Activated CD4-positive, alpha-beta memory T cell treated with anti-CD3 and anti-CD28 coated beads for 36 hours (primary cell): ENCODE results near the gene ACVR1B. TPM values are rescaled to one million over a fixed set of nuclear protein-coding genes. Genes with fewer than 3 reads are reported as not detected.

Experiments used
- CTCF ChIA-PET: fragments of 350-600 bp; sonication (Branson Sonifier 250); formaldehyde crosslinking; loops from one replicate; lab custom pipeline; 2021; ENCODE audit warnings: antibody characterized with exemption, inconsistent platforms; lab: Charles Lee
- POLR2A ChIA-PET: fragments of 350-600 bp; sonication (Branson Sonifier 250); formaldehyde crosslinking; loops from one replicate; lab custom pipeline; 2021; ENCODE audit warnings: antibody characterized with exemption; lab: Charles Lee
- DNase-seq: peaks from one replicate; pipeline ENCODE4 v3.0.0-alpha.2; 2020
- H3K27ac Mint-ChIP-seq: one replicate; pipeline ENCODE4 v1.8.0; 2021; ENCODE audit warnings: mixed read lengths
- H3K27me3 Mint-ChIP-seq: one replicate; pipeline ENCODE4 v1.8.0; 2021; ENCODE audit warnings: mixed read lengths
- H3K36me3 Mint-ChIP-seq: one replicate; pipeline ENCODE4 v1.8.0; 2021; ENCODE audit warnings: mixed read lengths
- H3K4me1 Mint-ChIP-seq: one replicate; pipeline ENCODE4 v1.8.0; 2021; ENCODE audit warnings: low read depth, mixed read lengths
- H3K4me3 Mint-ChIP-seq: one replicate; pipeline ENCODE4 v1.8.0; 2021; ENCODE audit warnings: mild to moderate bottlenecking, mixed read lengths
- H3K9me3 Mint-ChIP-seq: one replicate; pipeline ENCODE4 v1.8.0; 2021; ENCODE audit warnings: mixed read lengths
- intact Hi-C: fragments of 100-400 bp; cut with micrococcal nuclease; formaldehyde crosslinking; loops from one replicate; pipeline ENCODE4 v1.15.1; 2023
- total RNA-seq, 2 experiments: library from RNA; stranded (reverse); gene quantifications; one replicate each; pipeline ENCODE4 v1.2.3, GENCODE V29; 2021

Gene ACVR1B
- 1 to 10 TPM; 8.0 to 8.3 TPM for total RNA-seq

GRCh38 chr12:51951199-51951842 lies at the start of gene ACVR1B:
TSS of gene ACVR1B (plus strand) at chr12:51951699. CDS start at chr12:51951744, 45 bp downstream.
- H3K27me3 Mint-ChIP-seq, result peaks cover 6% of the 10 kb centered on the region
- POLR2A ChIA-PET, result interaction anchor here (0.7 kb wide), 1 partner anchor 52 kb away, joined by 3 read pairs; no protein-coding TSS in a partner anchor
- CTCF ChIA-PET, result interaction anchor here (1.0 to 4.4 kb wide), 7 partner anchors 11 to 131 kb away, joined by 3 to 20 read pairs (median 7); no protein-coding TSS in a partner anchor
- H3K36me3 Mint-ChIP-seq, result no peaks in the 10 kb centered on the region
- DNase-seq, result peak; percentile 93
- H3K4me1 Mint-ChIP-seq, result peaks cover 40% of the 10 kb centered on the region
- H3K27ac Mint-ChIP-seq, result peak within 1 kb of the TSS; percentile 47
- no peaks in the 10 kb centered on the region for H3K9me3 Mint-ChIP-seq
- H3K4me3 Mint-ChIP-seq, result peak within 1 kb of the TSS; percentile 81
- intact Hi-C loops, result loop anchor here (1.0 kb wide), 2 partner anchors 20 to 72 kb away; no protein-coding TSS in a partner anchor

- H3K27ac Mint-ChIP-seq, result no peak overlapping the region
- CTCF ChIA-PET, result no interaction called here
- H3K36me3 Mint-ChIP-seq, result no peaks in the 10 kb centered on the region
- POLR2A ChIA-PET, result no interaction called here
- no peak for DNase-seq
- intact Hi-C loops, result no loop called here
- H3K4me1 Mint-ChIP-seq, result no peaks in the 10 kb centered on the region
- H3K4me3 Mint-ChIP-seq, result no peak overlapping the region
- H3K9me3 Mint-ChIP-seq, result no peaks in the 10 kb centered on the region
- H3K27me3 Mint-ChIP-seq, result peaks cover 7% of the 10 kb centered on the region
These were observed 49.6 kb upstream of the ACVR1B start for GRCh38 chr12:51901881-51902280.

GRCh38 chr12:51904951-51905470 lies 46.5 kb upstream of the ACVR1B start:
- H3K9me3 Mint-ChIP-seq, result no peaks in the 10 kb centered on the region
- no peak for DNase-seq
- H3K4me1 Mint-ChIP-seq, result no peaks in the 10 kb centered on the region
- no peak overlapping the region for H3K4me3 Mint-ChIP-seq
- H3K36me3 Mint-ChIP-seq, result no peaks in the 10 kb centered on the region
- H3K27me3 Mint-ChIP-seq, result peaks cover 21% of the 10 kb centered on the region
- H3K27ac Mint-ChIP-seq, result no peak overlapping the region
- POLR2A ChIA-PET, result no interaction called here
- CTCF ChIA-PET, result interaction anchor here (2.2 kb wide), 1 partner anchor 18 kb away, joined by 5 read pairs; no protein-coding TSS in a partner anchor
- intact Hi-C loops, result no loop called here

DNA sequence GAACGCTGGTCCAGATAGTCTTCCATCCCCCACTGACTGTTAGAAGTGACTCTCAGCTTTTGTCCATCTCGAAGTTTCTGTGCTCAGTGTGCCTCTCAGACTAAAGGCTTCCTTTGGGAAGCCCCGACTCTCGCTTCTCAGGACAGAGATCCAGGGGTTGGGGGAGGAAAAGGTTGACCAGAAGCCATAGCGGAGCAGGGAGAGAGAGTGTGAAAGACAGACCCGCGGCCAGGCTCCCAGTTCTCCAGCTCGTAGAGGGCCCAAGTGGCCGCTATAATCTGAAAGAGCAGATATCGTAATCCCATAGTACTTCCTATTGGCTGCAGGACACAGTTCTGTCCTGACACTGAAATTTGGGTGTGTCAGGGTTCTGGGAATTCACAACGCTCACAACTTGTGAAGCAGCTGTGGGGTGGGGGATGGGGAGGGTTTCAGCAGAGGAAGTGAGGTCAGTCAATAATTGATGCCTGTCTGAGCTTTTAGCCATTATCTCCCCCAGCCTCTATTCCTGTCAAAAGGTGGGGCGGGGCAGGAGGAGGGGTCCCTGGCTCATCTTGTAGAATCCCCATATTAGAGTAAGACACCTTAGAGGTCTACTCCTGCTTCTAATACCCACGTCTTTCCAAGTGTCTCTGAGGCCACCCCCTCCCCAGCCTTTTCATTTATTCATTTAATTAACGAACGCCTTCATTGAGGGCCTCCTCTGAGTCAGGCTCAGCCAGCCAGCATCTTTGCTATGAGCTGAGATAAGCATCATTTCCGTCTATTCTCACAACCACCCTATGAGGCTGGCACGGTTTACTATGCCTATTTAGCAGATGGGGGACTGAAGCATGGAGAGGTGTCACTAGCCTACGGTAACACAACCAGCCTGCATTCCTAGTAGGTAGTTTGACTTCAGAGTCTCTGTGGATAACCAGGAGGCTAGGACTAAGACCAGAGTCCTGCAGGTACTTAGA lies 45.7 kb upstream of the ACVR1B start:
- intact Hi-C loops, result no loop called here
- ChIA-PET POLR2A (no interaction called here), CTCF (interaction anchor here (2.2 kb wide), 1 partner anchor 18 kb away, joined by 5 read pairs; no protein-coding TSS in a partner anchor)
- H3K9me3 Mint-ChIP-seq, result no peaks in the 10 kb centered on the region
- H3K27me3 Mint-ChIP-seq, result peaks cover 21% of the 10 kb centered on the region
- H3K27ac Mint-ChIP-seq, result no peak overlapping the region
- no peak for DNase-seq
- no peak overlapping the region for H3K4me3 Mint-ChIP-seq
- H3K36me3 Mint-ChIP-seq, result no peaks in the 10 kb centered on the region
- no peaks in the 10 kb centered on the region for H3K4me1 Mint-ChIP-seq

DNA sequence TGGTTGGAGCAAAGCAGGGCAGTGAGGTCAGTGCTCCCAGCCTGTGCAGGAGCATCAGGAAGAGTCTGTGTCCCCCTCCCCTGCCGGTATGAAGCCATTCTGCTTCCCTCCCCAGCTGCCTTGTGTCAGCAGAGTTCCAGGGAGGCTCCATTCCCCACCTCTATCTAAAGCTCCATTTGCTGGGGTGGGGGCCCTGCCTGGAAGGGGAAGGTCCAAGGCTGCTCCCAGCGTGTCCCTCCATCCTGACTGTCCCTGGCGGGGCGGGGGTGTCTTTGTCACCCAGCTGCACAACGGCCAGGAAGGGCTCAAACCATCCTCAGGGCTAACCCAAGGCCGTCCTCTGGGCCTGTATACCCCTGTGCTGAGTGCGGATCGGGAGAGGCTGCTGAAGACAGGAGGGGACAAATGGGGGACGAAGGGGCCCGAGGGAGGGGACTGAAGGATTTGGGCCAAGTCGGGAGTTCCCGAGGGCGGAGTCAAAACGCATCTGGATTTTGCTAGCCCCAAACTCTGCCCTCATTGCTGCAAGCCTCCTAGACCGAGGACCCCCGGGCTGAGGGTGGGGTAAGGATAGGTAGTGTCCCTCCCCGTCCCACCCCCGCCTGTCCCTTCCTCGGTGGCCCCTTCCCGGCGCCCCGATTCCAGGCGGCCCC lies 44.9 kb upstream of the ACVR1B start:
- H3K27me3 Mint-ChIP-seq, result peaks cover 21% of the 10 kb centered on the region
- no peaks in the 10 kb centered on the region for H3K9me3 Mint-ChIP-seq
- POLR2A ChIA-PET, result no interaction called here
- CTCF ChIA-PET, result interaction anchor here (1.6 to 2.2 kb wide), 2 partner anchors 17 to 31 kb away, joined by 4 to 5 read pairs; no protein-coding TSS in a partner anchor
- no peaks in the 10 kb centered on the region for H3K4me1 Mint-ChIP-seq
- no peak overlapping the region for H3K27ac Mint-ChIP-seq
- no peak overlapping the region for H3K4me3 Mint-ChIP-seq
- no peak for DNase-seq
- H3K36me3 Mint-ChIP-seq, result no peaks in the 10 kb centered on the region
- intact Hi-C loops, result no loop called here

DNA sequence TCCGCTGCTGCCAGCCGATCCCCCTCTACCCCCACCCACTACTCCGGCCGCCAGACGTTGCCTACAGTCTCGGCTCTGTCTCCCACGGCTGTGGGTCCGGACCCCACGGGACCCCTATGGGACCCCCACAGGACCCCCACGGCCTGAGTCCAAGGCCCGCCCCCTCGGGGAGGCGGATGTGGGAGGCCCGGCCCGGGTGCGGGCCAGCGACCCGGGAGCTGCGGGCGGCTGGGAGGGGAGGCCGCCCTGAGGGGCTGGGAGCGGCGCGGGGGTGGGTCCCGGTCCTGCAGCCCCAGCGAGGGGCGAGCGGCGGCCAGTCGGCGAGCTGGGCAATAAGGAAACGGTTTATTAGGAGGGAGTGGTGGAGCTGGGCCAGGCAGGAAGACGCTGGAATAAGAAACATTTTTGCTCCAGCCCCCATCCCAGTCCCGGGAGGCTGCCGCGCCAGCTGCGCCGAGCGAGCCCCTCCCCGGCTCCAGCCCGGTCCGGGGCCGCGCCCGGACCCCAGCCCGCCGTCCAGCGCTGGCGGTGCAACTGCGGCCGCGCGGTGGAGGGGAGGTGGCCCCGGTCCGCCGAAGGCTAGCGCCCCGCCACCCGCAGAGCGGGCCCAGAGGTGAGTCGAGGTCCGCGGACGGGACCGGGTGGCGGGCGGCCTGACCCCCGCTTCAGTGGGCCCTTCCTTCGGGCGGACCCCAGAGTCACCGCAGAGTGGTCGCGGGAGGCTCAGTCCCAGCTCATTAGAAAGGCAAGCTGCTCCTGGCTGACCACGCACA lies 44.2 kb upstream of the ACVR1B start, which contains the start of gene ACVRL1:
Gene ACVRL1, plus strand, starts transcription at position 422 of the 773 bp plus-strand sequence. CDS start 4,971 bp downstream, outside the sequence.
- POLR2A ChIA-PET, result no interaction called here
- Mint-ChIP-seq H3K27ac (no peak within 1 kb of the TSS), H3K4me1 (no peaks in the 10 kb centered on the region), H3K9me3 (no peaks in the 10 kb centered on the region), H3K36me3 (no peaks in the 10 kb centered on the region), H3K27me3 (peaks cover 21% of the 10 kb centered on the region), H3K4me3 (no peak within 1 kb of the TSS)
- CTCF ChIA-PET, result interaction anchor here (1.3 to 1.6 kb wide), 2 partner anchors 32 to 73 kb away, joined by 3 to 4 read pairs; no protein-coding TSS in a partner anchor
- DNase-seq, result no peak
- intact Hi-C loops, result no loop called here

GRCh38 chr12:51907856-51908425 lies 43.6 kb upstream of the ACVR1B start:
- DNase-seq, result no peak
- ChIA-PET CTCF (interaction anchor here (1.3 to 1.6 kb wide), 2 partner anchors 33 to 73 kb away, joined by 3 to 4 read pairs; no protein-coding TSS in a partner anchor), POLR2A (no interaction called here)
- H3K4me3 Mint-ChIP-seq, result no peak overlapping the region
- H3K27me3 Mint-ChIP-seq, result peaks cover 21% of the 10 kb centered on the region
- intact Hi-C loops, result no loop called here
- H3K27ac Mint-ChIP-seq, result no peak overlapping the region
- H3K4me1 Mint-ChIP-seq, result no peaks in the 10 kb centered on the region
- no peaks in the 10 kb centered on the region for H3K9me3 Mint-ChIP-seq
- H3K36me3 Mint-ChIP-seq, result no peaks in the 10 kb centered on the region

- Mint-ChIP-seq H3K36me3 (no peaks in the 10 kb centered on the region), H3K27ac (no peak overlapping the region), H3K4me1 (no peaks in the 10 kb centered on the region), H3K4me3 (no peak overlapping the region), H3K9me3 (no peaks in the 10 kb centered on the region), H3K27me3 (peaks cover 21% of the 10 kb centered on the region)
- DNase-seq, result no peak
- intact Hi-C loops, result no loop called here
- ChIA-PET CTCF (interaction anchor here (0.6 kb wide), 1 partner anchor 89 kb away, joined by 3 read pairs; no protein-coding TSS in a partner anchor), POLR2A (no interaction called here)
These were observed 42.5 kb upstream of the ACVR1B start for GRCh38 chr12:51908876-51909592.

DNA sequence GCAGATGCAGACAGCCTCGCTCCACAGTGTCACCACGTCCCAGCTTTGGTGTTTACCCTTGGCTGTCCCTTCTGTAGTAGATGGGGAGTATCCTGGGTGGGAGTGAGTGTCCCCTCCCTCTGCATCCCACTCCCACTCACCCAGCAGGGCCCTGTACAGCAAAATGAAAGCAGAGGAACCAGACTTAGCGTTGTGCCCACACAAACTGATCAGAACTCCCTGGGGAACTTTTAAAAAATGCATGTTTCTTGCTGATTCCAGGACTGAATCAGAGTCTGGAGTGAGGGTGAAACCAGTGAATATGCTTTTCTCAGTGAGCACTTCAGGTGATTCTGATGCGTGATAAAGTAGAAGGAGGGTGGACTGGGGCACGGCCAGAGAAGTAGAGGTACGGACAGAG lies 41.3 kb upstream of the ACVR1B start:
- H3K27ac Mint-ChIP-seq, result no peak overlapping the region
- no peak for DNase-seq
- POLR2A ChIA-PET, result no interaction called here
- H3K27me3 Mint-ChIP-seq, result peaks cover 21% of the 10 kb centered on the region
- no peaks in the 10 kb centered on the region for H3K9me3 Mint-ChIP-seq
- H3K36me3 Mint-ChIP-seq, result no peaks in the 10 kb centered on the region
- H3K4me3 Mint-ChIP-seq, result no peak overlapping the region
- CTCF ChIA-PET, result no interaction called here
- no peaks in the 10 kb centered on the region for H3K4me1 Mint-ChIP-seq
- intact Hi-C loops, result no loop called here

DNA sequence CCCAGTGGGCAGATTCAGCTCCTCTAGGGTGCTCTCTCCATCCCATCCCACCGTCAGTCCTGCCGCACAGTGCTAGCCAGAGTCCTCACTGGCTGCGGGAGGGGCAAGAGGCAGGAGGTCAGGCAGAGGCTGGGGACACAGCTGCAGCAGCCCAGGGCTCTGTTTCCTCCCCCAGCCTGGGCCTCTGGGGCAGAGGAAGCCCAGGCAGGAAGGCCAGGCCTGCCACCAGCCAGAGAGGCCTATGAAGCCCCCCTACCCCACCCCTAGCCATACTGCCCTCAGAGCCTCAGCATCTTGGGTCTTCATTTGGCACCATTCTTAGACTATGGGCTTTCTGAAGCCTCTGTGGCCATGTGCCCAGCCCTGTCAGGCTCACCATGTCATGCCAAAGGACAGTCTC lies 40.8 kb upstream of the ACVR1B start:
- no peak for DNase-seq
- Mint-ChIP-seq H3K9me3 (no peaks in the 10 kb centered on the region), H3K36me3 (no peaks in the 10 kb centered on the region), H3K27ac (no peak overlapping the region), H3K27me3 (peaks cover 21% of the 10 kb centered on the region), H3K4me3 (no peak overlapping the region), H3K4me1 (no peaks in the 10 kb centered on the region)
- ChIA-PET CTCF (interaction anchor here (0.9 kb wide), 1 partner anchor 10 kb away, joined by 3 read pairs; no protein-coding TSS in a partner anchor), POLR2A (no interaction called here)
- intact Hi-C loops, result no loop called here
